Measurements from ENCODE around the gene NELFA.
A peak's percentile ranks its signal among the peaks of the same experiment; 100 is the strongest.

The NELFA gene

GRCh38 chr4:2008921-2009650, at the start of gene NELFA:
Gene NELFA (minus strand): TSS chr4:2008974. CDS start chr4:2008959, 15 bp downstream.
- DNase-seq = peak; percentile 95

DNA sequence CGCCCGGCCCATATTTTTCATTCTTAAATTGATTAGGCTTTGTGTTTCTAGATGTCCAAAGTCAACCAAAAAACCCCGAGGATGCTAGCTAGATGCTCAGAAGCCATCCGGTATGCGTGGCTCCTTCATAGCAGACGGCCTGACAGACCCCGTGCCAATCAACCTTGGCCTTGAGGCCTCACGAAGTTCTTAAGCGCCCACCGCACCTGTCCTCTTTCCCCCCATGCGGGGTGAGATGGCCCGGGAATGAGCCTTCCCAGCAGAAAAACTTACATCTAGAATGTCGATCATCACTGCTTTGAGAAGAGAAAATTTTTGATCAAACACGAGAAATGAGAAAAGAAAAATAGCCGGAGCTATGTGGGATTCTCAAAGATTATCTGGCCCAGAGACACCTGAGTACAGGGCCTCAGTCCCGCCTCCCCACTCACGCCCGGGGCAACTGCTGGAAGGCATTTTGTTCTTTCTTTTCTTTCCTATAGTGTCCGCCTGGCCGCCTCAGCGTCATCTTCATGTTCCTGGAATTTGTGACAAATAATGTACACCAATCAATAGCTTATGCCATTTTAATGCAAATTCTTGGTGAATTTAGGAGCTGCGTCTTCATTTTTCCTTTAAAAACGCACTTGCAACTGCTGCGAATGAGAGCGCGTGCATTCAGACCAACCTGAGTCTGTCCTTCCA, 48.8 kb upstream of the NELFA start:
- DNase-seq = no peak

DNA sequence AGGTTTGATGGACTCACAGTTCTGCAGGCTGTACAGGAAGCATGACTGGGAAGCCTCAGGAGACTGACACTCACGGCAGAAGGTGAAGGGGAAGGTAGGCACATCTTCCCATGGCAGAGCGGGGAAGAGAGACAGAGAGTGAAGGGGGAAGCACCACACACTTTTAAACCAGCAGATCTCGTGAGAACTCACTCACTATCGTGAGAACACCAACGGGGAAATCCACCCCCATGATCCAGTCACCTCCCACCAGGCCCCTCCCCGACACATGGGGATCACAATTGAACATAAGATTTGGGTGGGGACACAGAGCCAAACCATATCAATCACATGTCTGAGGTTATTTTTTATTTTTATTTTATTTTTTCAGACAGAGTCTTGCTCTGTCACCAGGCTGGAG, 45.4 kb upstream of the NELFA start:
- DNase-seq = no peak

DNA sequence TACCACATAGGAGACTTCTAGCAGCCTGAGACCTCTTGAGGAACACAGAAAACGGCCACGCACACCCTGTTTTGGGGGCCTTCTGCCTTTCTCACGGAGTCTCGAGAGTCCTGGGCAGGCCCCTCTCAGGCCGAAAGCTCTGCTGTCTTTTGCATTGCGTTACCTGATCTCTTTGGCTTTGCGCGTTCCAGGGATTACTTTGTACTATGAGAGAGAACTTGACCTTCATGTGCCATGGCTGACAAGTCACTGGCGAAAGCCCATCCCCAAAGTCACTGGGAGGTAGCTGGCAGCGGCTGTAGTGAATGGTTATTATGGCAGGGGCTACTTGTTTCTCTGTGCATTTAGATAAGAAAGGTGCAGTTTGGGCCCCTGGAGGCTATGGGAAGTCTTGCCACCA, 42.3 kb upstream of the NELFA start:
- DNase-seq = no peak

DNA sequence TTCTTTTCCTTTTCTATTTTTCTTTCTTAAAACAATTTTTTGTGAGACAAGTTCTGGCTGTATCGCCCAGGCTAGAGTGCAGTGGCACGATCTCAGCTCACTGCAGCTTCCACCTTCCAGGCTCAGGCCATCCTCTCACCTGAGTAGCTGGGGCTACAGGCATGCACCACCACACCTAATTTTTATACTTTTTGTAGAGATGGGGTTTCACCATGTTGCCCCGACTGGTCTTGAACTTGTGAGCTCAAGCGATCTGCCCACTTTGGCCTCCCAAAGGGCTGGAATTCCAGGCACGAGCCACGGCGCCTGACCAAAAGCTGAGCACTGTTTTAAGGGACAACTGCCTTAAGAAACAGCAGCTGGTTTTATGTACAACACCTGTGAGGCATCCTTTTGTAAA, 41.0 kb upstream of the NELFA start:
- no peak for DNase-seq

DNA sequence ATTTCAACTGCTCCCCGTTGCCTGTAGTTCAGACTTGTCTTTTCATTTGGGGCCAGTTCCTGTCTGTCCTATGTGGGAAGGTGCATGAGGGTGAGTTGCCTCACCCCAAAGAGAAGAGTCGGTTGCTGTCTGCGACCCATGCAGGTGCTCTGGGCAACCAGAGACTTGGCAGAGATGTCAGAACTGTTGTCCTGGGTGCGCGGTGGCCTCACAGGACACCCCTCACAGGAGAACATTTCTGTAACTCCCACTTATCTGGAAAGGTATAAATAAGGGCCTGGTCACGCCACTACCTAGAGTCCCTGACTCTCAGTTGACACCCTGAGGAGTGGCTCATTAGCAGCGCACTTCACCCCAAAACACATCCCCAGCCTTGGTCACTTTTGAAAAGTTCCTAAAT, 40.6 kb upstream of the NELFA start:
- DNase-seq = no peak

GRCh38 chr4:2048831-2049230, 40.1 kb upstream of the NELFA start:
- DNase-seq = no peak

GRCh38 chr4:2047781-2048581, 39.2 kb upstream of the NELFA start:
- DNase-seq = no peak

DNA sequence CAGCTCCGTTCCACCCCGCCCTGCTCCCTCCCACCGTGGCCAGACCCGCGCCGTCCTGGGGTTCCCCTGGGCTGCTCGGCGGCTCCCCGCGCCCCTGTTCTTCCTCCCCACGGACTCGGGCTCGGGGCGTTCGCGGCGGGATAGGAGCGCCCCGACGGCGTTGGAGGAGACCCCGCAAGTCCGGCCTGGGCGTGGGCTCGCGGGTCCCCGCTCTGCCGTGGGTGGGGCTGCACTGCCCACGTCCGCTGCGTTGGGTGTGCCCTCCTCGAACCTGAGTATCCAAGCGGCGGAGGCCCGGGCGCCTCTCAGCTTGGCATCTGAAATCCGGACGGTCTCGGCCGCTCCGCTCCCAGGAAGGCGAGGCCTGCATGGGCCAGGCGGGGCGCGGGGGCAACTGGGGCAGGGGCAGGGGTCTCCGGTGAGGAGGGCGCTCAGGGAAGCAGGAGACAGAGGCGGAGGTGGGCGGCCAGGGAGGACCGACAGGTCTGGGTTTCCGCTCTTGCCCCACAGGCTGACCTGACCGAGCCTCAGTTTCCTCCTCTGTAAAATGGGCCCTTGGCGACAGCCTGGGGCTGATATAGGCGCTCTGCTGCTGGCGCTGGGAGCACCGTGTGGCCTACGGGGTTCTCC, 38.4 kb upstream of the NELFA start:
- DNase-seq = no peak

DNA sequence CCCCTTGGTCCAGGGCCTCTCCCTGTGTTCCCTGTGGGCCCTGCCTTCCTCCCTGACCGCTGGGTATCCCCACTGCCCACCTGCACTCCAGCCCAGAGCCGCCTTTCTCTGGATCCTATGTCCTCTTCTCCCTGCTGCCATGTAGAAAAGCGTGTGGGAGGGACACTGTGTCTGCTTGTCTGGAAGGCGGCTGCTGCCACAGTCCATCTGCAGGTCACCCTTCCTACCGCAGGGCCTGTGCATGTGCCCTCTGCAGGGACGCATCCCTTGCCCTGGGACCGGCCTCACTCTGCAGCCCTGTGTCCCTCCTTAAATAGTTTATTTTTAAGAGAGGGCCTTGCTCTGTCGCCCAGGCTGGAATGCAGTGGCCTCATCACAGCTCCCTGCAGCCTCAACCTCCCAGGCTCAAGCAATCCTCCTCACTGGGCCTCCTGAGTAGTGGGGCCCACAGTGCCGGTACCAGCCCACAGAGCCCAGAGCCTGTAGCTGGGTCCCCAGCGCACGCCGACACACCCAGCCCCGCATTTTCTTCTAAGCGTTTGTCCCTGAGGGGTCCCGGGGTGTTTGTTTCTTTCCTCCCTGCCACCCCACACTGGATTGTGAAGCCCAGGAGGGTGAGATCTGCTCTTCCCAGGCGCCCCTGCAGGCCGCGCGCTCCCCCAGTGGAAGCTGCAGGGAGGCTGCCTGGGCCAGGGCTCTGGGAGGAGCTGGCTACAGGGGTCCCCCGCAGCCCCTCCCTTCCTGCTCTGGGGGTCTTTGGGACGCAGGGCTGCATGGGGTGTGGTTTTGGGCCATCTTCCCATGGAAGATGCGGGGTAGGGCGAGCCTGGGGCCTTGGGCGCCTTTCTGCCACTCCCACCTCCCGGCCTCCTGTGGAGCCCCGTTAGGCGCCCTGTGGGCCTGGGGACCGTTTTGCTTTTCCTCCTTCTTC, 37.5 kb upstream of the NELFA start:
- DNase-seq = no peak

DNA sequence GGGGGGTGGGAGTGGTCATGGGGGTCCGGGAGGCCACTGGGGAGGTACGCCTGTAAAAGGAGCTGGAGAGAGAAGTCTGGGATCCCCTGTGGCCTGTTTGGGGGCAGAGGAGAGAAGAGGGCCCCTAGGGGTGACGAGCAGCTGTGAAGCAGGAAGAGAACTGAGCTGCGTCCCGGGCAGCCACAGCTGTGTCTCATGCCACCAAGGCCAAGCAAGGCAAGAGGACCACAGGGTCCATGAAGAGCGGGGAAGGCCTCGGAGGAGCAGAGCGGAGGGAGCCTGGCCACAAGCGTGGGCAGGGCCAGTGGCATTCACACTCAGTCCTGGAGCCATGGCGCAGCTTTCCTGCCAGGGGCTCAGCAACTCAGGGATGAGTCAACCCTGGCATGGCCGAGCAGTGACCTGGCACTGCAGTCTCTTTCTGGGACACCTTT, 36.8 kb upstream of the NELFA start:
- DNase-seq = no peak

GRCh38 chr4:2044542-2045517, 36.1 kb upstream of the NELFA start:
- no peak for DNase-seq

GRCh38 chr4:2044119-2044485, 35.3 kb upstream of the NELFA start:
- no peak for DNase-seq

DNA sequence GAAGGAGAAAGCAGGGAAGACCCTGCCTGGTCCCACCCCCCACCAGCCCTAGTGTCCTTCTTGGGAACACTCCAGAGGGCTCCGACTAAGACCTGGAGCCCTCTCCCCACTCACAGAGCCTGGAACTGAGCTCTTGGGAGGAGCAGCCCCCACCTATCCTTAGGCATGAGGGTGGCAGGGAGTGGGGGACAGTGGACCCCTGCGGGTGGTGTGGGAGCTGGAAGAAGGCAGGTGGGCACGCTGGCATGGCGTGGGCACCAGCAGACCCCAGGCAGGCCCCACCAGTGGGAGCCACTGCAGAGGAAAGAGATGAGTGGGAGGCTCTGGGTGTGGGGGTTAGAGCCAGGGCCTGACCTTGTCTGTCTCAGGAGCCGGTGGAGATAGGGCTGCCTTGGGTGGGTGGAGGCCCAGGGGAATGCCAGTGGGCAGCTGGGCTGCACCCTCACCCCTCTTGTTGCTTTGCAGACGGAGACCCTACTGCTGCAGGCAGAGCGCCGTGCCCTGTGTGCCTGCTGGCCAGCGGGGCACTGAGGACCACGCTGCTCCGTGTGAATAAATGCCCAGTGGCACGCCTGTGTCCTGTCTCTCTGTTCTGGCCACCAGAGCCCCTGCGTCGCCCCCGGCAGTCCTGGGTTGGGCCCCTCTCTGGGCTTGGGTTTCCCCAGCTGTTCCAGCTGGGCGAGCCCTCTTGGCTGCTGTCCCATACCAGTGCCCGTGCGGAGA, 34.8 kb upstream of the NELFA start:
- DNase-seq = no peak

- no peak for DNase-seq
Observed at GRCh38 chr4:2042947-2043395, 34.2 kb upstream of the NELFA start.

DNA sequence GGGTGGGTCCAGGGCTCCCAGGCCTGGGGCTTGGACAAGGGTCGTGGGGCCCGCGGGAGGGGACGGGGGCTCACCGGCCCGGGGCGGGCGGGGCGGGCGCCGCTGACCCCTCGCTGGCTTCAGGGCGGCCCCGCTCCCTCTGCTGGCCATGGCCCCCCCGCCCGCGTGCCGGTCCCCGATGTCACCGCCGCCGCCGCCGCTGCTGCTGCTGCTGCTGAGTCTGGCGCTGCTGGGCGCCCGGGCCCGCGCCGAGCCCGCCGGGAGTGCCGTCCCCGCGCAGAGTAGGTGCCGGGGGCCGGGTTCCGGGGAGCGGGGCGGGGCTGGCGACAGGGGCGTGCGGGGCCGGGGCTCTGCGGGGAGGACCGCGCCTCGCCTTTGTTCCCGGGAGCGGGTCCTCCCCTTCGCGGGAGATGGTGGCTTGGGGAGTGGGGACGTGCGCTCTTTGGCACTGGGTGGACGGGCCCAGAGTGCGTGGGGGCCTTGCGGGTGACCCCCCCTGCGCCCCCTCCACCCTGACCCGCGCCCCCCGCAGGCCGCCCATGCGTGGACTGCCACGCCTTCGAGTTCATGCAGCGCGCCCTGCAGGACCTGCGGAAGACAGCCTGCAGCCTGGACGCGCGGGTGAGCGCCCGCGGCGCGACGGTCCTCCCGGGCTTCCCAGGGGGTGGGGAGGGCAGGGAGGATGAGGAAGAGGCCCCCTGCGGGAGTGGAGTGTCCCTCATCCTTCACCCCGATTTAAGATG, 33.6 kb upstream of the NELFA start:
- DNase-seq = peak; percentile 49

GRCh38 chr4:2041239-2042130, 32.7 kb upstream of the NELFA start:
- peak; percentile 87 for DNase-seq
